Pulmonary artery endothelial cell (primary cell): ENCODE measurements around the gene OR5V1. TPM values are rescaled to one million over a fixed set of nuclear protein-coding genes. Genes with fewer than 3 reads are reported as not detected.
"Not testable (repeated sequence)": the region's sequence is repeated elsewhere in the genome, so short reads cannot be mapped to it uniquely, and the experiment has no call there.

Experiments
- DNase-seq: peaks from one replicate; pipeline ENCODE4 v3.0.0-alpha.2; 2011; ENCODE audit warnings: low read depth, low spot score
- total RNA-seq: library from RNA; depleted of rRNA; stranded (reverse); fragments of >200 nt; gene quantifications from 2 replicates; pipeline ENCODE4 v1.2.3, GENCODE V29; 2014

OR5V1 gene
- total RNA-seq, result not detected in 2 replicates

DNA sequence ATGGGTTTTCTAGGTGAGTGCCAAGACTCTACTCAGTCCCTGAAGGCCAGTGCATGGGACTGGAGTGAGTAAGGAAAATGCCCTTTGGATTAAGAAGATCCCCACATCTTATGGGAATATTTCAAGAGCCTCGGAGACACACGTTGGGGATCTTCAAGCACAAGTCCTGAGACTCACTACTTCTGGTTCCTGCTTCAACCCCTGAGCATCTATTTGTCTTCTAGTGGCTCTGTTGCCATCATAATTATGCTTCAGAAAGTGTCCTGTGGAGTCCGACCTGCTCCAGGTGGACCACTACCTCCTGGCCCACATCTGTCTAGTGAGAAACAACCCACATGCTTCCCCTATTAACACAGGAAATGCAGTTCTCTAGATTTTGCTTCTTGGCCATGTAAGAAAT is at the start of gene OR5V1:
Gene OR5V1 (minus strand): TSS at position 101 of the 400 bp plus-strand sequence. CDS start 12,670 bp downstream, outside the sequence.
- no peak for DNase-seq

DNA sequence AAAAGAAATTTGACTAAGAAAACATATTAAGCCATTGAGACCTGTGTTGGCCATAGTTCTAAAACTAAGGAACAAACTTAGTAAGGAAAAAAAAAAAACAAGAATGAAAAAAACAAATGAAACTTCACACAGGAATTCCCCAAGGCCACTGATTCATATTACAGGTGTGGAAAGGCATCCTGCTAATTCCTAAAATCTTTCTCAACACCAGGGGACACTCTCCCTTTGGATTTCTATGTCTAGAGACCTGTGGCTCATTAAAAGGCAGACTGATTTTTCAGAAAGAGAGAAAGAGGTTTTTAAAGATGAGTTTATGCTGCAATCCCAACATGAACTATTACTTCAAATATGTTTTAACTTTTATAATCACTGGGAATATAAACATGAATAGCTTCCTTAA is 45.9 kb upstream of the OR5V1 start, which contains the start of gene OR12D1:
Gene OR12D1 (plus strand): TSS at position 341 of the 400 bp plus-strand sequence.
- DNase-seq, result no peak

DNA sequence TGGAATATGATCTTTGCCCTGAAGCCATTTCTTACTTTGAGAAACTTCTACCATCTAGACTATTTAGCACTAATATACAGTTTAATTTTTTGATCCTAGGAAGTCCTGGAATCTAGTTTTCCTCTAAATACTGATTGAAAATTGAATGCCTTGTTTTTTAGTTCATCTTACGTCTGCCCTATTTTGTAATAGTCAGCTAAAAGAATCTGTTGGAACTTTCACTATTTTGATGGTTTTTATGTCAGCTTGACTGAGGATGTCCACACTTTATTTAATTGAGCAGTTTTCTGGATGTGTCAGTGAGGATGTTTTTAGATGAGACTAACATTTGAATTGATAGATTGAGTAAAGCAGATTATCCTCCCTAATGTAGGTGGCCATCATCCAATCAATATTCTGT is 35.1 kb upstream of the OR5V1 start:
- DNase-seq, result no peak

DNA sequence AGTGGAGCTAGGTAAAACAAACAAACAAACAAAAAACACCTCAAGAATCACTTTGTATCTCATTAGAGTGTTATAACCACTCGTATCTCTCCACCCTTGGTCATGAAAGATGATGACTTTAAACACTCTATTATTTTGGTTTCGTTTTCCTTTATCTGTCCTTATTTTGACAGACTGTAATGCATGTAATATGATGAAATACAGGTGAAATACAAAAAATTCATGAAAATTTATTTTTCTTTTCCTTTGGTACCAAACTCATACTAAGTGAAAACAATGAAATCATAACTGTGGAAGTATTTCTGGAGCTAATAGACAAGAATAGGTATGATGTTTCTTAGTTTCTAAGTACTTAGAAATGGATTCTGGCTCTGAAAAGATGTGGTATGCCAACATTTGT is 30.9 kb upstream of the OR5V1 start:
- no peak for DNase-seq

DNA sequence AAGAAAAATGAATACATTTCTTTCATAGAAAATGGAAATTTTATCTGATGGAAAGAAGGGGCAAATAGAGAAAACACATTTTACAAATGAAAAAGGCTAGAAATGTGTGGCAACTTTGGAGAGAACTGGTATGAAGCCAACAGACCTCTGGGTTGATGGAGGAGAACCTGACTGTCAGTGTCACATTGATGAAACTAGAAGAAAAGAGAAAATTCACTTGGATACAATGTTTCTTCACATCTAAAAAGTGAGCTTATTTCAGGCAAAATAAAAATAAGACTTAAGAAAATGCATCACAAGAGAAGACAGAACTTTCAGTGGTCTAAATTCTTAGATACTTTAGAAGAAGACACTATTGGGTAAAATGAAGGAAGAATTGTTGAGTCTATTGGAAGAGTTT is 26.7 kb upstream of the OR5V1 start, which contains the start of gene OR12D2:
Gene OR12D2 (plus strand): TSS at position 301 of the 400 bp plus-strand sequence. CDS start 1,069 bp downstream, outside the sequence.
- DNase-seq, result no peak

DNA sequence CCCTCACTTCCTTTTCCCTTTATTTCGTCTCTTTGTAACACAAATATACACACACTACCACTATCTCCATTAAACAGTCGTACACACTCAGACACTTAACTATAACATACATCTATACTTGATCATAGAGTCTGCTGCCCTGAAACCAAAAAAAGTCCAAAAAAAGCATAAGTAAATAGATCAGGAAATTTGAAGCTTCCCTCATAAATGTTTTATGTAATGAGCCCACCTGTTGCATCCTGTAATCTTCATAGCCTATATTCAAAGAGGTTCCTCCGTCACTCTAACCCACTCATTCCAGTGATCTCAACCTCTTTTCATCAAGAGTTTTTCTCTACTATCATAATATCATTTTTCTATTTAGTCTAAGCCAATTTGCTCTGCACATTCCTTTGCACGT is 19.9 kb upstream of the OR5V1 start:
- no peak for DNase-seq

DNA sequence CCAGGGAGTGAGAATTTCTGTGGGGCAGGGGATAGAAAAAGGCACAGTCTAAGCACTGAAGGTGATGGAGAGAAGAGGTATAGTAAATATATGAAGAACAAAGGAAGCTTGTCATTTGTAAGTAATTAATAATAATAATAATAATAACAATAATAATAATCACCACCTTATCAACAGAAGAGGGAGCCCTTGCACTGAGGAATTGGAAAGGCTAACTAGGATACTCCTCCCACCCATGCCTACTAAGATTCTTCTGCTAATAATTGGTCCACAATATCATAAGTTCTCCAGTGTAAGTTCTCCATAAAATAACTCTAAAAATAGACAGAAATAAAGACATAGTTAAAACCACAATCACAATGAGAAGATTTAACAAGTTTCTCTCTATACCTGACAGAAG is 7.3 kb upstream of the OR5V1 start:
- peak; percentile 2 for DNase-seq

DNA sequence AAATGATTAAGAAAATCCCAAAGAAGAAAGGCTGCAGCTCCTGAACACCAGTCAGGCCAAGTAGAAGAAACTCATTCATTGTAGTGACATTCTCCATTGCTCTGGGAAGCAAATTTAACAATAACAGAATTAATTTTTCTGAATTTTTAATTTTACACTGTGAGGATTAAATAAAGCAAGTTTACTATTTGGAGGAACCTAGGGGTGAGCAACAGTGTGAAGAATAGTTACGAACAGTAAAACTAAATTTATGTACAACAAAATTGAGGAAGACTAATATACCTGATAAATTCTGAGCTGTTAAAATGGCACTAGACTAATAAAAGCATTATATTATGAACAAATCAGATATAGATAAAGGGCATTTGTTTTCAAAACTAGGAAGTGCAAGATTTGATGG is 6.5 kb upstream of the OR5V1 start, which contains the start of gene OR12D3:
Gene OR12D3 (minus strand): TSS at position 101 of the 400 bp plus-strand sequence. CDS start 4 bp downstream, at position 97.
- DNase-seq, result no peak

DNA sequence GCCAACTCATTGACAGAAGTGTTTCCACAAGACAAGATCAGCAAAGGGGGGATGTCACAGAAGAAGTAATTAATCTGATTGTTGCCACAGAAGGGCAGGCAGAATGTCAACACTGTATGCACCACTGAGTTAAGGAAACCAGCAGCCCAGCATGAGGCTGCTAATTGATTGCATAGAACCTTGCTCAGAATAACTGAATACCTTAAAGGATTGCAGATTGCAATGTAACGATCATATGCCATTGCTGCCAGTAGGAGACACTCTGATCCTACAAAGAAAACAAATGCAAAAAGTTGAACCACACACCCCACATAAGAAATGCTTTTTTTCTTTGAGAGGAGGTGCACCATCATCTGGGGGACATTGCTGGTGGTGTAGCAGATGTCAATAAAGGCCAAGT is 13.1 kb downstream of the OR5V1 start:
- DNase-seq, result no peak

DNA sequence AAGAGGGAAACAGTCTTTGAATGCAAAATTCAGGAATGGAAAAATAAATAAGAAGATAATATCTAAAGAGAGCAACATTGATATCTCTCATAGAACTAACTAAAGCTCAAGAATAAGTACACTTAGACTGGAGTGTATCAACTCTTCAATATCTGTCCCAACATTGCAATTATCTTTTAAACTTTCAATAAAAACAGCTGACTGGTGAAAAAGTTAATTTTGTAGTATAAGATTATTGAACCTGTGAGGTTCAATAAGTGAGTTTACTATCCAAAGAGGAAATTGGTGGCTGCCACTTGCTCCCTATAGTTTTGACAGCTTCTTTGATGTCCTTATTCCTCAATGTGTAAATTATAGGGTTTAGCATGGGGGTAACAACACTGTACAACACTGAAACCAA is 13.7 kb downstream of the OR5V1 start:
- DNase-seq, result no peak

DNA sequence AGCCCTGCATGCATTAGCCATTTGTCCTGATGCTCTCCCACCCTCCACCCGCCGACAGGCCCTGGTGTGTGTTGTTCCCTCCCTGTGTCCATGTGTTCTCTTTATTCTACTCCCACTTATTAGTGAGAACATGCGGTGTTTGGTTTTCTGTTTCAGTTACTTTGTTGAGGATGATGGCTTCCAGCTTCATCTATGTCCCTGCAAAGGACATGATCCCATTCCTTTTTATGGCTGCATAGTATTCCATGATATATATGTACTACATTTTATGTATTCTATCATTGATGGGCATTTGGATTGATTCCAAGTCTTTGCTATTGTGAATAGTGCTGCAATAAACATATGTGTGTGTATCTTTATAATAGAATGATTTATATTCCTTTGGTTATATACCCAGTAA is 19.3 kb downstream of the OR5V1 start:
- DNase-seq, result not testable (repeated sequence)

DNA sequence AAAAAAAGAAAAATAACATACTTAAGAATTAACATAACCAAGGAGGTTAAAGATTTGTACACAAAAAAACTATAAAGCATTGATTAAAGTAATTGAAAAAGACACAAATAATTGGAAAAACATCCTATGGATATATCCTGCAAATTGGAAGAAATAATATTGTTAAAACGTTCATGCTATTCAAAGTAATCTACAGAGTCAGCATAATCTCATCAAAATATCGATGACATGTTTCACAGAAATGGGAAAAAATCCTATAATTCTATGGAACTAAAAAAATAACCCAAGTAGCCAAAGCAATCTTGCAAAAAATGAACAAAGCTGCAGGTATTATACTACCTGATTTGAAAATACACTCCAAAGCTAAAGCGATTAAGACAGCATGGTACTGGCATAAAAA is 23.3 kb downstream of the OR5V1 start:
- no peak for DNase-seq

DNA sequence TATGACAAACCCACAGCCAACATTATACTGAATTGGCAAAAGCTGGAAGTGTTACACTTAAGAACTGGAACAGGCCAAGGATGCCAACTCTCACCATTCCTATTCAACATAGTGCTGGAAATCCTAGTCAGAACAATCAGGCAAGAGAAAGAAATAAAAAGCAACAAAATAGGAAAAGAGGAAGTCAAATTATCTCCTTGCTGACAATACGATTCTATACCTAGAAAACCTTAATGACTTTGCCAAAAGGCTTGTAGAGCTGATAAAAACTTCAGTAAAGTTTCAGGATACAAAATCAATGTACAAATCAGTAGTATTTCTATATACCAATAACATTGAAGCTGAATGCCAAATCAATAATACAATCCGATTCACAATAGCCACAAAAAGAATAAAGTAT is 32.4 kb downstream of the OR5V1 start:
- no peak for DNase-seq

DNA sequence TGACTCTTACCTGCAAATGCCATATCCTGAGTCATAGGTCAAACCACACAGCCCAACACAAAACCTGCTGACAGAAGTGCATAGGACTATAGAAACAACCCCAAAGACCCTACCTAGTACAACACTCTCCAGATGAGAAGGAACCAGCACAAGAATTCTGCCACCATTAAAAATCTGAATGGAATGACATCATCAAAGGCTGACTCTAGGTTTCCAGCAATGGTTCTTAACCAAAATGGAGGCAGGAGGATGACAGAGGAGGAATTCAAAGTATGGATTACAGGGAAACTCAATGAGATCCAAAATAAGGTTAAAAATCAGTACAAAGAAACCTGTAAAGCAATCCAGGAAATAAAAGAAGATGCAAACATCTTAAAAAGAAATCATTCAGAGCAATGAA is 36.0 kb downstream of the OR5V1 start:
- no peak for DNase-seq

DNA sequence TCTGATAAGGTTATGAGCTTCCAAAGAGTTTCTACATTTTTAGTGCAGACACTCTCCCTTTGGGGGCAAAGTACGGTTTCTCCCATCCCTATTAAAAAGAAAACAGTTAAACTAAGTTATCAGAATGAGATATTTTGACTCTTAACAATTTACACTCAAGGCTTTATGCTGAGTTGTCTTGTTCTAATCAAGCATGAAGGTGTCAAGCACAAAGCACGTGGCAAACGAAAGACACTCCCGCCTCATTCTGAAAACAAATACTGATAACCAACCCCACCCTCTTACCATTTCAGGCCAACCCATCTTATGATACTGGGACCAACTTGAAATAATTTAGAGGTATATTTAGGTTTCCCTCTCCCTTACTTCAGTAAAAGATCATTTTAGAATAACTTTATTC is 42.9 kb downstream of the OR5V1 start:
- no peak for DNase-seq

DNA sequence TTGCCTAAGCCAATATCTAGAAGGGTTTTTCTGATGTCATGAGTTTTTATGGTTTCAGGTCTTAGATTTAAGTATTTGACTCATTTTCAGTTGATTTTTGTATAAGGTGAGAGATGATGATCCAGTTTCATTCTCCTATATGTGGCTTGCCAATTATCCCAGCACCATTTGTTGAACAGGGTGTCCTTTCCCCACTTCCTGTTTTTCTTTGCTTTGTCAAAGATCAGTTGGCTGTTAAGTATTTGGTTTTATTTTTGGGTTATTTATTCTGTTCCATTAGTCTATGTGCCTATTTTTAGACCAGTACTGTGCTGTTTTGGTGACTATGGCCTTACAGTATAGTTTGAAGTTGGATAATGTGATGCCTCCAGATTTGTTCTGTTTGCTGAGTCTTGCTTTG is 45.3 kb downstream of the OR5V1 start:
- DNase-seq, result not testable (repeated sequence)

DNA sequence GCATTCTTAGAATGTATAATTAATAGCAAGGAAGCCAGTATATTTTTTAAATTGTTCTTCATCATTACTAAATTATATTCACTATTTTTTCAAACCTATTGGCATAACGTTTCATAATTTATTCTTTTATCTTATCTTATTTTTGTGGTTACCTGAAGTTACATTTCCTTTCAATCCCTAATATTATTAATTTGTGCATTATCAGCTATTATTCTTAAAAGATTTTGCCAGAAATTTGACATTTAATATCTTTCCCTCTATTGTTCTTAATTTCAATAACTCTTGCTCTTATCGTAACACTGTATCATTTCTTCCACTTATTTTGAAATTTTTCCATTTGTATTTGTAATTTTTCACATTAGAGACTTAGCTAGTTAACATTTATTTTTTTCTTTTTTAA is 48.7 kb downstream of the OR5V1 start:
- DNase-seq, result no peak

Other genes with a start within 250 kb of the OR5V1 start
- gene OR2J2, start 198.0 kb downstream of the OR5V1 start, total RNA-seq, result not detected in 2 replicates
- not detected in 2 replicates for gene OR14J1, start 67.2 kb downstream of the OR5V1 start, total RNA-seq
- gene OR12D3, start 6.4 kb upstream of the OR5V1 start, total RNA-seq, result not detected in 2 replicates
- gene OR12D2, start 26.8 kb upstream of the OR5V1 start, total RNA-seq, result not detected in 2 replicates
- gene OR12D1, start 46.1 kb upstream of the OR5V1 start, total RNA-seq, result not detected in 2 replicates
- gene OR10C1, start 70.4 kb upstream of the OR5V1 start, total RNA-seq, result not detected in 2 replicates
- not detected in 2 replicates for gene OR11A1, start 88.2 kb upstream of the OR5V1 start, total RNA-seq
- gene OR2H1, start 88.3 kb upstream of the OR5V1 start, total RNA-seq, result not detected in 2 replicates
- not detected in 2 replicates for gene MAS1L, start 119.1 kb upstream of the OR5V1 start, total RNA-seq
- 0.53 and 1.9 TPM in 2 replicates for gene UBD, start 190.9 kb upstream of the OR5V1 start, total RNA-seq
- gene OR2H2, start 216.3 kb upstream of the OR5V1 start, total RNA-seq, result not detected in 2 replicates